ENCODE measurements around the gene MRPS27. TPM values are rescaled to one million over a fixed set of nuclear protein-coding genes. Genes with fewer than 3 reads are reported as not detected.
A peak's percentile ranks its signal among the peaks of the same experiment; 100 is the strongest.

Gene MRPS27
- total RNA-seq, 1 donor from 2014 or later, result 28.2 TPM

DNA sequence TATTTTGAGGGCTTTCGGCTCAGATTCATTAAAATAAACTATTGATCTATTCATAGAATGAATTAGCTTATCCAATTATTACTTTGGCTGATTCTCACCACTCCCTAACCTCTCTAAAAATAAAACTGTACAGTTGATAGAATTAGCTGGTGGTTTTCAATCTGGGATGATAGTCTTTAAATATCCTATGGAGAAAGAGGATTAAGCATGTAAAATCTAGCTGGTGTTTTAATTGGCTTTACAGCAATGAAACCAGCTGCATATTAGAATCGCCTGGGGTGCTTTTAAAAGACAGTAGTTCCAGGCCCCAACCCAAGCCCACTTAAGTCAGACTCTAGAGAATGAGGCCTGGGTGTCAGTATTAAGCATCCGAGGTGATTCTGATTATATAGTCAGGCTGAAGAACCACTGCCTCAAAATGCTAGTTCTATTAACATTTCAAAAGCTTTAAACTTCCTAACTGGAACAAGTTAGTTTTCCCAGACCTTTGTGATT, 117.7 kb downstream of the MRPS27 start:
- Histone ChIP-seq H3K4me1 (peaks cover 0 to 5% of the 10 kb centered on the region in 2 donors), H3K36me3 (peaks cover 70 to 81% of the 10 kb centered on the region in 2 donors), H3K9me3 (no peaks in the 10 kb centered on the region), H3K27me3 (no peaks in the 10 kb centered on the region), H3K27ac (peak overlapping the region in 1 of 2 donors; percentile 43), H3K4me3 (no peak overlapping the region)
- intact Hi-C loops (cut with DNase I), result loop anchor here (10.0 kb wide), 1 partner anchor 418 kb away; no protein-coding TSS in a partner anchor
- TF ChIP-seq, protein P1, sequence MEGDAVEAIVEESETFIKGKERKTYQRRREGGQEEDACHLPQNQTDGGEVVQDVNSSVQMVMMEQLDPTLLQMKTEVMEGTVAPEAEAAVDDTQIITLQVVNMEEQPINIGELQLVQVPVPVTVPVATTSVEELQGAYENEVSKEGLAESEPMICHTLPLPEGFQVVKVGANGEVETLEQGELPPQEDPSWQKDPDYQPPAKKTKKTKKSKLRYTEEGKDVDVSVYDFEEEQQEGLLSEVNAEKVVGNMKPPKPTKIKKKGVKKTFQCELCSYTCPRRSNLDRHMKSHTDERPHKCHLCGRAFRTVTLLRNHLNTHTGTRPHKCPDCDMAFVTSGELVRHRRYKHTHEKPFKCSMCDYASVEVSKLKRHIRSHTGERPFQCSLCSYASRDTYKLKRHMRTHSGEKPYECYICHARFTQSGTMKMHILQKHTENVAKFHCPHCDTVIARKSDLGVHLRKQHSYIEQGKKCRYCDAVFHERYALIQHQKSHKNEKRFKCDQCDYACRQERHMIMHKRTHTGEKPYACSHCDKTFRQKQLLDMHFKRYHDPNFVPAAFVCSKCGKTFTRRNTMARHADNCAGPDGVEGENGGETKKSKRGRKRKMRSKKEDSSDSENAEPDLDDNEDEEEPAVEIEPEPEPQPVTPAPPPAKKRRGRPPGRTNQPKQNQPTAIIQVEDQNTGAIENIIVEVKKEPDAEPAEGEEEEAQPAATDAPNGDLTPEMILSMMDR (IDR thresholded peaks at IDR 0.05), result no peak
- no peak for DNase-seq (ENCODE audit: low spot score in 2 of 2)

DNA sequence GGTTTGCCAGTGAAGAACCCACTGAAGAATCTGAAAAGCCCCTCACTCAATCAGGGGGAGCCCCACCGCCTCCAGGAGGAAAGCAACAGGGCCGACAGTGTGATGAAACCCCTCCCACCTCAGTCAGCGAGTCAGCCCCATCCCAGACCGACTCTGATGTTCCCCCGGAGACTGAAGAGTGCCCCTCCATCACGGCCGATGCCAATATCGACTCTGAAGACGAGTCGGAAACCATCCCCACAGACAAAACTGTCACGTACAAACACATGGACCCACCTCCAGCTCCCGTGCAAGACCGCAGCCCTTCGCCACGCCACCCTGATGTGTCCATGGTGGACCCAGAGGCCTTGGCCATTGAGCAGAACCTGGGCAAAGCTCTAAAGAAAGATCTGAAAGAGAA, 120.4 kb downstream of the MRPS27 start:
- intact Hi-C loops (cut with DNase I), result loop anchor here (10.0 kb wide), 1 partner anchor 415 kb away; no protein-coding TSS in a partner anchor
- TF ChIP-seq, protein P1 (IDR thresholded peaks at IDR 0.05), result no peak
- H3K4me3 ChIP-seq, result no peak overlapping the region
- H3K4me1 ChIP-seq, result peaks cover 0 to 3% of the 10 kb centered on the region in 2 donors
- no peaks in the 10 kb centered on the region for H3K27me3 ChIP-seq
- no peak for DNase-seq (ENCODE audit: low spot score in 2 of 2)
- H3K27ac ChIP-seq, result peak overlapping the region; percentile 11 to 70
- H3K36me3 ChIP-seq, result peaks cover 63 to 82% of the 10 kb centered on the region in 2 donors
- H3K9me3 ChIP-seq, result no peaks in the 10 kb centered on the region

DNA sequence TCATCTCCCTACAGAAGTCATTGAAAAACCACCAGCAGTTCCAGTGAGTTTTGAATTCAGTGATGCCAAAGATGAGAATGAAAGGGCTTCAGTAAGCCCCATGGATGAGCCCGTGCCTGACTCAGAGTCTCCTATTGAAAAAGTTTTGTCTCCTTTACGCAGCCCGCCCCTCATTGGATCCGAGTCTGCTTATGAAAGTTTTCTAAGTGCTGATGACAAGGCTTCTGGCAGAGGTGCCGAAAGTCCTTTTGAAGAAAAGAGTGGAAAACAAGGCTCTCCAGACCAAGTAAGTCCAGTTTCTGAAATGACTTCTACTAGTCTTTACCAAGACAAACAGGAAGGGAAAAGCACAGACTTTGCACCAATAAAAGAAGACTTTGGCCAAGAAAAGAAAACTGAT, 122.6 kb downstream of the MRPS27 start:
- DNase-seq (ENCODE audit: low spot score in 2 of 2), result peak in 1 of 2 donors; percentile 76
- Histone ChIP-seq H3K36me3 (peaks cover 57 to 78% of the 10 kb centered on the region in 2 donors), H3K27ac (peak overlapping the region; percentile 65 to 70), H3K9me3 (no peaks in the 10 kb centered on the region), H3K4me1 (peaks cover 0 to 4% of the 10 kb centered on the region in 2 donors), H3K4me3 (no peak overlapping the region), H3K27me3 (no peaks in the 10 kb centered on the region)
- intact Hi-C loops (cut with DNase I), result no loop called here
- TF ChIP-seq, protein P1 (IDR thresholded peaks at IDR 0.05), result no peak

DNA sequence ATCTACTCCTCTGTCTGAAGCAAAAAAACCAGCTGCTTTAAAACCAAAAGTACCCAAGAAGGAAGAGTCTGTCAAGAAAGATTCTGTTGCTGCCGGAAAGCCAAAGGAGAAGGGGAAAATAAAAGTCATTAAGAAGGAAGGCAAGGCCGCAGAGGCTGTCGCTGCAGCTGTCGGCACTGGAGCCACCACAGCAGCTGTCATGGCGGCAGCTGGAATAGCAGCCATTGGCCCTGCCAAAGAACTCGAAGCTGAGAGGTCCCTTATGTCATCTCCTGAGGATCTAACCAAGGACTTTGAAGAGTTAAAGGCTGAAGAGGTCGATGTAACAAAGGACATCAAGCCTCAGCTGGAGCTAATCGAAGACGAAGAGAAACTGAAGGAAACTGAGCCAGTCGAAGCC, 124.5 kb downstream of the MRPS27 start:
- H3K36me3 ChIP-seq, result peaks cover 57 to 76% of the 10 kb centered on the region in 2 donors
- intact Hi-C loops (cut with DNase I), result no loop called here
- peaks cover 3 to 13% of the 10 kb centered on the region in 2 donors for H3K4me1 ChIP-seq

DNA sequence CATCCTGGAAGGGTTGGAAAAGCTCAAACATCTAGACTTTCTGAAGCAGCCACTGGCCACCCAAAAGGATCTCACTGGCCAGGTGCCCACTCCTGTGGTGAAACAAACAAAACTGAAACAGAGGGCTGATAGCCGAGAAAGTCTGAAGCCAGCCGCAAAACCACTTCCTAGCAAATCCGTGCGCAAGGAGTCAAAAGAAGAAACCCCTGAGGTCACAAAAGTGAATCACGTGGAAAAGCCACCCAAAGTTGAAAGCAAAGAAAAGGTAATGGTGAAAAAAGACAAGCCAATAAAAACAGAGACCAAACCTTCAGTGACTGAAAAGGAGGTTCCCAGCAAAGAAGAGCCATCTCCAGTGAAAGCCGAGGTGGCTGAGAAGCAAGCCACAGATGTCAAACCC, 125.2 kb downstream of the MRPS27 start:
- H3K27me3 ChIP-seq, result no peaks in the 10 kb centered on the region
- peaks cover 51 to 77% of the 10 kb centered on the region in 2 donors for H3K36me3 ChIP-seq
- no peak overlapping the region for H3K4me3 ChIP-seq
- no peak for DNase-seq (ENCODE audit: low spot score in 2 of 2)
- no peaks in the 10 kb centered on the region for H3K9me3 ChIP-seq
- TF ChIP-seq, protein P1 (IDR thresholded peaks at IDR 0.05), result no peak
- intact Hi-C loops (cut with DNase I), result no loop called here
- peak overlapping the region; percentile 65 to 70 for H3K27ac ChIP-seq
- peaks cover 3 to 15% of the 10 kb centered on the region in 2 donors for H3K4me1 ChIP-seq

More for the DNA sequence above, 124.5 kb downstream of the MRPS27 start:
- no peaks in the 10 kb centered on the region for H3K9me3 ChIP-seq
- H3K27ac ChIP-seq, result peak overlapping the region; percentile 65 to 70
- DNase-seq (ENCODE audit: low spot score in 2 of 2), result no peak
- H3K4me3 ChIP-seq, result no peak overlapping the region
- TF ChIP-seq, protein P1 (IDR thresholded peaks at IDR 0.05), result no peak
- H3K27me3 ChIP-seq, result no peaks in the 10 kb centered on the region

All from ascending aorta (tissue), 2 donors.